HCT116 (cell line): ENCODE data around the gene SLC19A3.

Experiments used
- EGR1 ChIP-seq: IDR thresholded peaks from 2 replicates; pipeline ENCODE4 v1.6.1; 2012; ENCODE audit warnings: low read depth
- POLR2A ChIP-seq: IDR thresholded peaks from 2 replicates; pipeline ENCODE4 v1.7.0; 2011; ENCODE audit warnings: borderline replicate concordance; ENCODE audit not compliant: insufficient read depth, insufficient read length; ENCODE audit errors: extremely low read depth
- TF ChIP-seq, protein P1 (sequence below): IDR thresholded peaks from 2 replicates; pipeline ENCODE4 v1.6.1; 2011; ENCODE audit warnings: mild to moderate bottlenecking, low read length, moderate library complexity; ENCODE audit not compliant: insufficient replicate concordance; ENCODE audit errors: extremely low read depth
- TF ChIP-seq, protein P2 (sequence below), 3 experiments: fragments of 200-600 bp in 1 of 3; sonication (generic) in 1 of 3; IDR thresholded peaks in 2 of 3; conservative IDR thresholded peaks in 1 of 3; 2 replicates each; pipeline ENCODE4 v1.5.1; 2012 to 2017; ENCODE audit warnings: low read depth in 2 of 3, low read length in 2 of 3, antibody characterized with exemption in 1 of 3, borderline replicate concordance in 1 of 3, control low read depth in 1 of 3, mild to moderate bottlenecking in 1 of 3, mixed read lengths in 1 of 3, mixed run types in 1 of 3, moderate library complexity in 1 of 3; ENCODE audit not compliant: insufficient read depth in 1 of 3

DNA sequence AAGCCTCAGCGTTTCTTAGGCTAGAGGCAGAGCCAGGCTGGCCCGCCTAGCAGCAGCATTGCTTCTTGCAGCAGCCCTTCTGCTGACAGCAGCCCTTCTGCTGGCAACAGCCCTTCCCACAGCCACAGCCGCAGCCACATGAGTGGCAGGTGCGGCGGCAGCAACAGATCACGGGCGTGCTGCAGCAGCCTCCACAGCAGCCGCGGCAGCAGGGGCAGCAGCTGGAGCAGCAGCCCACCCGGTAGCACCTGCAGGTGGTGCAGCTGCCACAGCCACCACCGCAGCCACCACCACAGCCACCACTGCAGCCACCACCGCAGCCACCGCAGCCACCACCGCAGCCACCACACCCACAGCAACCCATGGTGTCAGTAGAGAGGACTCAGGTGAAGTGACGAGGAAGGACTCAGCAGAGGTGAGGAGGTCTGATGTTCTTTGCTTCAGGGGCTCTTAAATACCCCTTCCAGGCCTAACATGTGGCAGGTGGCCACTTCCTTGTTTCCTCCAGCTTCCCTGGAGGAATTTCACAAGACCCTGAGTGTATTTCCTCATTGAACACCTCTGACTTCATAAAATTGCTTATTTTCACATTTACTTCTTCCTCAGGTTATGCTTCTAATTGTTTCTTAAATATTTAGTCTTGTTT, 6.7 kb upstream of the SLC19A3 start, which contains the start of gene SCYGR6:
- TF ChIP-seq POLR2A = no peak
- TF ChIP-seq, protein P1, sequence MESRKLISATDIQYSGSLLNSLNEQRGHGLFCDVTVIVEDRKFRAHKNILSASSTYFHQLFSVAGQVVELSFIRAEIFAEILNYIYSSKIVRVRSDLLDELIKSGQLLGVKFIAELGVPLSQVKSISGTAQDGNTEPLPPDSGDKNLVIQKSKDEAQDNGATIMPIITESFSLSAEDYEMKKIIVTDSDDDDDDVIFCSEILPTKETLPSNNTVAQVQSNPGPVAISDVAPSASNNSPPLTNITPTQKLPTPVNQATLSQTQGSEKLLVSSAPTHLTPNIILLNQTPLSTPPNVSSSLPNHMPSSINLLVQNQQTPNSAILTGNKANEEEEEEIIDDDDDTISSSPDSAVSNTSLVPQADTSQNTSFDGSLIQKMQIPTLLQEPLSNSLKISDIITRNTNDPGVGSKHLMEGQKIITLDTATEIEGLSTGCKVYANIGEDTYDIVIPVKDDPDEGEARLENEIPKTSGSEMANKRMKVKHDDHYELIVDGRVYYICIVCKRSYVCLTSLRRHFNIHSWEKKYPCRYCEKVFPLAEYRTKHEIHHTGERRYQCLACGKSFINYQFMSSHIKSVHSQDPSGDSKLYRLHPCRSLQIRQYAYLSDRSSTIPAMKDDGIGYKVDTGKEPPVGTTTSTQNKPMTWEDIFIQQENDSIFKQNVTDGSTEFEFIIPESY = no peak
- no peak for TF ChIP-seq EGR1
- TF ChIP-seq, protein P2, sequence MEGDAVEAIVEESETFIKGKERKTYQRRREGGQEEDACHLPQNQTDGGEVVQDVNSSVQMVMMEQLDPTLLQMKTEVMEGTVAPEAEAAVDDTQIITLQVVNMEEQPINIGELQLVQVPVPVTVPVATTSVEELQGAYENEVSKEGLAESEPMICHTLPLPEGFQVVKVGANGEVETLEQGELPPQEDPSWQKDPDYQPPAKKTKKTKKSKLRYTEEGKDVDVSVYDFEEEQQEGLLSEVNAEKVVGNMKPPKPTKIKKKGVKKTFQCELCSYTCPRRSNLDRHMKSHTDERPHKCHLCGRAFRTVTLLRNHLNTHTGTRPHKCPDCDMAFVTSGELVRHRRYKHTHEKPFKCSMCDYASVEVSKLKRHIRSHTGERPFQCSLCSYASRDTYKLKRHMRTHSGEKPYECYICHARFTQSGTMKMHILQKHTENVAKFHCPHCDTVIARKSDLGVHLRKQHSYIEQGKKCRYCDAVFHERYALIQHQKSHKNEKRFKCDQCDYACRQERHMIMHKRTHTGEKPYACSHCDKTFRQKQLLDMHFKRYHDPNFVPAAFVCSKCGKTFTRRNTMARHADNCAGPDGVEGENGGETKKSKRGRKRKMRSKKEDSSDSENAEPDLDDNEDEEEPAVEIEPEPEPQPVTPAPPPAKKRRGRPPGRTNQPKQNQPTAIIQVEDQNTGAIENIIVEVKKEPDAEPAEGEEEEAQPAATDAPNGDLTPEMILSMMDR (IDR thresholded peaks at IDR 0.05 in 2 of 3, conservative IDR thresholded peaks at IDR 0.05 in 1 of 3; ENCODE audit: borderline replicate concordance in 1 of 3, insufficient read depth in 1 of 3, low read depth in 2 of 3, low read length in 2 of 3) = no peak
